RWPE2 (cell line): ENCODE measurements around the gene ARRDC1.

ENCODE experiments used
- ATAC-seq: fragments of 200-7000 bp; cut with Tn5 transposase; 3 replicates; pipeline ENCODE4 v1.9.1; 2021; ENCODE audit warnings: low read depth
- DNase-seq: peaks from one replicate; pipeline ENCODE4 v3.0.0-alpha.2; 2020; ENCODE audit warnings: low spot score
- H3K27ac ChIP-seq: fragments of 450-650 bp; 2 replicates; pipeline ENCODE4 v1.5.1; 2017; ENCODE audit warnings: mild to moderate bottlenecking; ENCODE audit not compliant: poor library complexity, severe bottlenecking
- H3K27me3 ChIP-seq: fragments of 250-450 bp; sonication (Bioruptor Pico); 2 replicates; pipeline ENCODE4 v1.5.1; 2021; ENCODE audit warnings: mild to moderate bottlenecking, moderate library complexity; ENCODE audit not compliant: insufficient read depth, poor library complexity, severe bottlenecking
- H3K36me3 ChIP-seq: fragments of 250-450 bp; sonication (Bioruptor Pico); 2 replicates; pipeline ENCODE4 v1.5.1; 2020; ENCODE audit warnings: low read depth, mild to moderate bottlenecking, moderate library complexity
- H3K4me1 ChIP-seq: fragments of 250-450 bp; sonication (Bioruptor Pico); 2 replicates; pipeline ENCODE4 v1.5.1; 2021; ENCODE audit warnings: mild to moderate bottlenecking, moderate library complexity; ENCODE audit not compliant: insufficient read depth, poor library complexity, severe bottlenecking
- H3K4me3 ChIP-seq: fragments of 250-450 bp; sonication (Bioruptor Pico); 2 replicates; pipeline ENCODE4 v1.5.1; 2021; ENCODE audit warnings: mild to moderate bottlenecking, moderate library complexity; ENCODE audit not compliant: severe bottlenecking
- H3K9me3 ChIP-seq: fragments of 250-450 bp; sonication (Bioruptor Pico); 2 replicates; pipeline ENCODE4 v1.5.1; 2021; ENCODE audit warnings: mild to moderate bottlenecking, moderate library complexity; ENCODE audit not compliant: severe bottlenecking
- TF ChIP-seq, protein P1 (sequence below): fragments of 450-650 bp; IDR thresholded peaks from one replicate; pipeline ENCODE4 v1.5.1; 2017; ENCODE audit warnings: mild to moderate bottlenecking, moderate library complexity; ENCODE audit not compliant: poor library complexity, severe bottlenecking

The ARRDC1 gene

GRCh38 chr9:137610944-137611343 is 5.5 kb downstream of the ARRDC1 start:
- DNase-seq (no peak), ATAC-seq (no peak)
- H3K36me3 ChIP-seq: peaks cover 46% of the 10 kb centered on the region
- H3K4me3 ChIP-seq: no peak overlapping the region
- TF ChIP-seq, protein P1, sequence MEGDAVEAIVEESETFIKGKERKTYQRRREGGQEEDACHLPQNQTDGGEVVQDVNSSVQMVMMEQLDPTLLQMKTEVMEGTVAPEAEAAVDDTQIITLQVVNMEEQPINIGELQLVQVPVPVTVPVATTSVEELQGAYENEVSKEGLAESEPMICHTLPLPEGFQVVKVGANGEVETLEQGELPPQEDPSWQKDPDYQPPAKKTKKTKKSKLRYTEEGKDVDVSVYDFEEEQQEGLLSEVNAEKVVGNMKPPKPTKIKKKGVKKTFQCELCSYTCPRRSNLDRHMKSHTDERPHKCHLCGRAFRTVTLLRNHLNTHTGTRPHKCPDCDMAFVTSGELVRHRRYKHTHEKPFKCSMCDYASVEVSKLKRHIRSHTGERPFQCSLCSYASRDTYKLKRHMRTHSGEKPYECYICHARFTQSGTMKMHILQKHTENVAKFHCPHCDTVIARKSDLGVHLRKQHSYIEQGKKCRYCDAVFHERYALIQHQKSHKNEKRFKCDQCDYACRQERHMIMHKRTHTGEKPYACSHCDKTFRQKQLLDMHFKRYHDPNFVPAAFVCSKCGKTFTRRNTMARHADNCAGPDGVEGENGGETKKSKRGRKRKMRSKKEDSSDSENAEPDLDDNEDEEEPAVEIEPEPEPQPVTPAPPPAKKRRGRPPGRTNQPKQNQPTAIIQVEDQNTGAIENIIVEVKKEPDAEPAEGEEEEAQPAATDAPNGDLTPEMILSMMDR: no peak
- peak overlapping the region; percentile 99 for H3K27ac ChIP-seq
- peaks cover 34% of the 10 kb centered on the region for H3K4me1 ChIP-seq
- no peaks in the 10 kb centered on the region for H3K9me3 ChIP-seq
- no peaks in the 10 kb centered on the region for H3K27me3 ChIP-seq

GRCh38 chr9:137611623-137612609 is 6.4 kb downstream of the ARRDC1 start:
- H3K4me1 ChIP-seq: peaks cover 34% of the 10 kb centered on the region

DNA sequence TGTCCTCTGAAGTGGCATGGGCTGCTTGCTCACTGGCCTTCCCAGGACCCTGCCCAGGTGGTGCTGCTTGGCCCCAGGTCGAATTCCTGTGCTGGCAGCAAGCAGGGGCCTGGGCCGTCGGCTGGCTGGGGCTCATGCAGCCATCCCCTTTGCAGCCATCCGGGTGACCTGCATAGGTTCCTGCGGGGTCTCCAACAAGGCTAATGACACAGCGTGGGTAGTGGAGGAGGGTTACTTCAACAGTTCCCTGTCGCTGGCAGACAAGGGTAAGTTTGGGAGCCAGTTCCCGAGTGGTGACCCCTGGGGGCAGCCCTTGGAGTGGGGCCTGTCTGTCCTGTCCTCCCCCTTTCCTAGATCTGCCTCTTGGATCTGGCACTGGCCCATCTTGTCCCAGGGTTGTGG is 7.3 kb downstream of the ARRDC1 start:
- Histone ChIP-seq H3K4me1 (peaks cover 35% of the 10 kb centered on the region), H3K4me3 (peak overlapping the region; percentile 12), H3K27me3 (no peaks in the 10 kb centered on the region), H3K27ac (peak overlapping the region; percentile 99), H3K9me3 (no peaks in the 10 kb centered on the region), H3K36me3 (peaks cover 61% of the 10 kb centered on the region)
- DNase-seq (no peak), ATAC-seq (no peak)
- TF ChIP-seq, protein P1: no peak

More at GRCh38 chr9:137611623-137612609, 6.4 kb downstream of the ARRDC1 start:
- TF ChIP-seq, protein P1: no peak
- Histone ChIP-seq H3K27ac (peak overlapping the region; percentile 99), H3K4me3 (peak overlapping the region; percentile 12), H3K27me3 (no peaks in the 10 kb centered on the region), H3K9me3 (no peaks in the 10 kb centered on the region), H3K36me3 (peaks cover 53% of the 10 kb centered on the region)
- peak; percentile 99 for DNase-seq
- ATAC-seq: peak; percentile 89

- Histone ChIP-seq H3K4me3 (peak overlapping the region; percentile 12), H3K4me1 (peaks cover 34% of the 10 kb centered on the region), H3K27ac (peak overlapping the region; percentile 99), H3K36me3 (peaks cover 59% of the 10 kb centered on the region), H3K9me3 (no peaks in the 10 kb centered on the region), H3K27me3 (no peaks in the 10 kb centered on the region)
- no peak for DNase-seq
- ATAC-seq: no peak
- TF ChIP-seq, protein P1: no peak
Measured at GRCh38 chr9:137613259-137613658, 7.8 kb downstream of the ARRDC1 start.
